HL-60 (cell line): ENCODE data around the gene MAPRE3.
A peak's percentile ranks its signal among the peaks of the same experiment; 100 is the strongest.
"Not testable (repeated sequence)": the region's sequence is repeated elsewhere in the genome, so short reads cannot be mapped to it uniquely, and the experiment has no call there.

Experiments used
- DNase-seq, 2 experiments: peaks; one replicate each; pipeline ENCODE4 v3.0.0-alpha.2; 2010 to 2020; ENCODE audit warnings: low read depth in 1 of 2, low spot score in 1 of 2
- H3K27ac ChIP-seq: fragments of 250-450 bp; sonication (Bioruptor Pico); replicated peaks from 2 replicates; pipeline ENCODE4 v1.5.1; 2020; ENCODE audit warnings: mild to moderate bottlenecking, moderate library complexity
- H3K27me3 ChIP-seq: fragments of 250-450 bp; sonication (Bioruptor Pico); 2 replicates; pipeline ENCODE4 v1.5.1; 2021; ENCODE audit warnings: mild to moderate bottlenecking, moderate library complexity; ENCODE audit not compliant: insufficient read depth, poor library complexity, severe bottlenecking
- H3K4me3 ChIP-seq: replicated peaks from 2 replicates; pipeline ENCODE4 v1.5.1; 2011; ENCODE audit warnings: mild to moderate bottlenecking, control low read depth, low read length; ENCODE audit not compliant: insufficient read depth
- CTCF ChIP-seq: IDR thresholded peaks from one replicate; pipeline ENCODE4 v1.5.1; 2011; ENCODE audit warnings: low read length, control low read depth, inconsistent platforms; ENCODE audit not compliant: insufficient read depth
- GABPA ChIP-seq: IDR thresholded peaks from 2 replicates; pipeline ENCODE4 v1.6.1; 2012; ENCODE audit warnings: low read depth
- POLR2AphosphoS5 ChIP-seq: IDR thresholded peaks from 2 replicates; pipeline ENCODE4 v1.6.1; 2012; ENCODE audit warnings: low read depth
- SPI1 ChIP-seq: IDR thresholded peaks from 2 replicates; pipeline ENCODE4 v1.6.1; 2012; ENCODE audit warnings: low read depth, mild to moderate bottlenecking, borderline replicate concordance
- TF ChIP-seq, protein P1 (sequence below): IDR thresholded peaks from 2 replicates; pipeline ENCODE4 v1.6.1; 2012; ENCODE audit warnings: low read depth; ENCODE audit not compliant: insufficient replicate concordance

Gene MAPRE3

GRCh38 chr2:27073782-27074181, 103.3 kb downstream of the MAPRE3 start:
- no peak for TF ChIP-seq POLR2AphosphoS5
- no peak for TF ChIP-seq CTCF
- TF ChIP-seq GABPA, result no peak
- no peak for TF ChIP-seq SPI1
- TF ChIP-seq, protein P1, sequence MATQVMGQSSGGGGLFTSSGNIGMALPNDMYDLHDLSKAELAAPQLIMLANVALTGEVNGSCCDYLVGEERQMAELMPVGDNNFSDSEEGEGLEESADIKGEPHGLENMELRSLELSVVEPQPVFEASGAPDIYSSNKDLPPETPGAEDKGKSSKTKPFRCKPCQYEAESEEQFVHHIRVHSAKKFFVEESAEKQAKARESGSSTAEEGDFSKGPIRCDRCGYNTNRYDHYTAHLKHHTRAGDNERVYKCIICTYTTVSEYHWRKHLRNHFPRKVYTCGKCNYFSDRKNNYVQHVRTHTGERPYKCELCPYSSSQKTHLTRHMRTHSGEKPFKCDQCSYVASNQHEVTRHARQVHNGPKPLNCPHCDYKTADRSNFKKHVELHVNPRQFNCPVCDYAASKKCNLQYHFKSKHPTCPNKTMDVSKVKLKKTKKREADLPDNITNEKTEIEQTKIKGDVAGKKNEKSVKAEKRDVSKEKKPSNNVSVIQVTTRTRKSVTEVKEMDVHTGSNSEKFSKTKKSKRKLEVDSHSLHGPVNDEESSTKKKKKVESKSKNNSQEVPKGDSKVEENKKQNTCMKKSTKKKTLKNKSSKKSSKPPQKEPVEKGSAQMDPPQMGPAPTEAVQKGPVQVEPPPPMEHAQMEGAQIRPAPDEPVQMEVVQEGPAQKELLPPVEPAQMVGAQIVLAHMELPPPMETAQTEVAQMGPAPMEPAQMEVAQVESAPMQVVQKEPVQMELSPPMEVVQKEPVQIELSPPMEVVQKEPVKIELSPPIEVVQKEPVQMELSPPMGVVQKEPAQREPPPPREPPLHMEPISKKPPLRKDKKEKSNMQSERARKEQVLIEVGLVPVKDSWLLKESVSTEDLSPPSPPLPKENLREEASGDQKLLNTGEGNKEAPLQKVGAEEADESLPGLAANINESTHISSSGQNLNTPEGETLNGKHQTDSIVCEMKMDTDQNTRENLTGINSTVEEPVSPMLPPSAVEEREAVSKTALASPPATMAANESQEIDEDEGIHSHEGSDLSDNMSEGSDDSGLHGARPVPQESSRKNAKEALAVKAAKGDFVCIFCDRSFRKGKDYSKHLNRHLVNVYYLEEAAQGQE, result no peak
- Histone ChIP-seq H3K27me3 (no peaks in the 10 kb centered on the region), H3K27ac (no peak overlapping the region; the same call in 1 of the 2 replicates), H3K4me3 (no peak overlapping the region)
- DNase-seq, result no peak

DNA sequence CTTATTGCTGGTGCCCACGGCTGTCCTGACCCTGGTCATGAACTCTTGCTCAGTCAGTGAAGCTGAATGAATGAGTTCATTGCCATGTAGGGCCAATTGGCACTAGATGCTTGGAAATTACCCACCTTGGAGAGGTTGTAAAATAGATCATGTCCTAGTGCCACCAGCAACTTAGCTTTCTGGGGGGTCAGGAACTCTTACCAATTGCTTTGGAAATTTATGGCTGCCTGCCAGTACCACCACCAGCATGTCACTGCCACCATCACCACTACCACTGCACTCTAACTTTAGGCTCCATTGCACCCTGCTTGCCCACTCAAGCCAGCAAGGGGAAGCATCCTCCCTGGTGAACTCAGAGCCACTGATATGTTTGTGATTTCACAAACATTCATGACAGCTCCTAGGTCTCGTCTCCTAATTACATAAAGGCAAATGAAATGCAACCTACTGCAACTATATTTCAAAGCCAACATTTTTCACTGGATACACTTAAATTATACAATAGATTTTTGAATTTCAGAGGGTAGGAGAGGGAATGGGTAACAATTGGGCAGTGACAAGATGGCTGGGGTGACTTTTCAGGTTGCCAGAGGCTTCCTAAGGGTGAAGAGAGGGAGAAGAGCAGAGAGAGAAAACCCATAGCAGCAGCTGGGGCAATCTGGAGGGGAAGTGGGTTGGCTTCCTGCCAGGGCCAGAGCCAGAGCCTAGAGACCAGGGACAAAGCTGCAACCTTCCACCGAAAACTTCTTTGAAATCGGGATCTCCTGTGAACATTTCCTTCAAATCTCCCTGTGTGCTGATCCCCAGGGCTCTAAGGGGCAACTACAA, 104.5 kb downstream of the MAPRE3 start:
- Histone ChIP-seq H3K4me3 (no peak overlapping the region), H3K27ac (peak overlapping the region; percentile 41), H3K27me3 (no peaks in the 10 kb centered on the region)
- peak in 1 of 2 experiments; percentile 88 for DNase-seq
- TF ChIP-seq, protein P1, result no peak
- TF ChIP-seq SPI1 (peak; percentile 56; the same call in 1 of the 2 replicates), CTCF (no peak), GABPA (no peak), POLR2AphosphoS5 (peak; percentile 44; the same call in 1 of the 2 replicates)

DNA sequence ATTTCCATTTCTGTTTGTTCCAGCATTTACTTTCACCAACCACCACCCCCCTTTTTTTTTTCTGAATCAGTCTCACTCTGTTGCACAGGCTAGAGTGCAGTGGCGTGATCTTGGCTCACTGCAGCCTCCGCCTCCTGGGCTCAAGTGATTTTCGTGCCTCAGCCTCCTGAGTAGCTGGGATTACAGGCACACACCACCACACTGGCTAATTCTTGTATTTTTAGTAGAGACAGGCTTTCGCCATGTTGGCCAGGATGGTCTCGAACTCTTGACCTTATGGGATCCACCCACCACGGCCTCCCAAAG, 105.1 kb downstream of the MAPRE3 start:
- not testable (repeated sequence) for H3K4me3 ChIP-seq, H3K27me3 ChIP-seq
- DNase-seq, result peak in 1 of 2 experiments; percentile 21
- H3K27ac ChIP-seq, result peak overlapping the region; percentile 41

GRCh38 chr2:27076323-27076722, 105.9 kb downstream of the MAPRE3 start:
- TF ChIP-seq, protein P1, result no peak
- TF ChIP-seq CTCF (no peak), POLR2AphosphoS5 (no peak), SPI1 (no peak), GABPA (no peak)
- DNase-seq, result no peak
- no peak overlapping the region for H3K4me3 ChIP-seq
- H3K27ac ChIP-seq, result no peak overlapping the region
- no peaks in the 10 kb centered on the region for H3K27me3 ChIP-seq
